HepG2 (cell line): Measurements from ENCODE around the gene BCCIP. TPM values are rescaled to one million over a fixed set of nuclear protein-coding genes. Genes with fewer than 3 reads are reported as not detected.
A peak's percentile ranks its signal among the peaks of the same experiment; 100 is the strongest.

ENCODE experiments used
- ARID2 ChIP-seq: sonication (generic); formaldehyde crosslinking; IDR thresholded peaks from 2 replicates; pipeline ENCODE4 v1.8.1; 2022; ENCODE audit warnings: mild to moderate bottlenecking, missing genetic modification reagents, borderline replicate concordance
- CEBPG ChIP-seq: IDR thresholded peaks from 2 replicates; pipeline ENCODE4 v1.6.1; 2016
- ESRRA ChIP-seq: sonication (generic); formaldehyde crosslinking; IDR thresholded peaks from 2 replicates; pipeline ENCODE4 v1.5.1; 2020; ENCODE audit warnings: mild to moderate bottlenecking, low read depth, missing genetic modification reagents
- KLF16 ChIP-seq, 2 experiments: sonication (generic) in 1 of 2; formaldehyde crosslinking in 1 of 2; IDR thresholded peaks; 2 replicates each; pipeline versions ENCODE4 v1.6.1 to v1.8.0; 2016 to 2023; ENCODE audit warnings: missing genetic modification reagents in 2 of 2, missing compliant biosample characterization in 1 of 2
- NFE2 ChIP-seq: sonication (generic); formaldehyde crosslinking; IDR thresholded peaks from 2 replicates; pipeline ENCODE4 v1.4.0; 2020; ENCODE audit warnings: missing genetic modification reagents
- NFE2L2 ChIP-seq: fragments of 150-350 bp; IDR thresholded peaks from 2 replicates; pipeline ENCODE4 v1.6.1; 2014; ENCODE audit warnings: low read length
- NFRKB ChIP-seq: fragments of 450-650 bp; IDR thresholded peaks from 2 replicates; pipeline ENCODE4 v1.6.1; 2017
- PHF21A ChIP-seq: sonication (generic); formaldehyde crosslinking; IDR thresholded peaks from 2 replicates; pipeline ENCODE4 v1.5.0; 2020; ENCODE audit warnings: mild to moderate bottlenecking, missing genetic modification reagents
- PITX1 ChIP-seq: sonication (generic); formaldehyde crosslinking; IDR thresholded peaks from 2 replicates; pipeline ENCODE4 v1.5.1; 2020; ENCODE audit warnings: mild to moderate bottlenecking, missing genetic modification reagents
- POGK ChIP-seq: sonication (generic); formaldehyde crosslinking; conservative IDR thresholded peaks from 2 replicates; pipeline ENCODE4 v1.8.0; 2022; ENCODE audit warnings: mild to moderate bottlenecking, moderate library complexity, missing genetic modification reagents
- SETDB1 ChIP-seq: sonication (generic); formaldehyde crosslinking; IDR thresholded peaks from 2 replicates; pipeline ENCODE4 v1.5.1; 2020; ENCODE audit warnings: missing genetic modification reagents, mild to moderate bottlenecking, borderline replicate concordance
- SP1 ChIP-seq, 2 experiments: fragments of 450-650 bp in 1 of 2; sonication (generic) in 1 of 2; formaldehyde crosslinking in 1 of 2; IDR thresholded peaks; 2 replicates each; pipeline versions ENCODE4 v1.4.0 to v1.6.1; 2016 to 2020; ENCODE audit warnings: missing genetic modification reagents in 1 of 2
- ZBED4 ChIP-seq: sonication (generic); formaldehyde crosslinking; IDR thresholded peaks from 2 replicates; pipeline ENCODE4 v1.4.0; 2020; ENCODE audit warnings: missing genetic modification reagents, borderline replicate concordance
- ZFP91 ChIP-seq: sonication (generic); formaldehyde crosslinking; IDR thresholded peaks from 2 replicates; pipeline ENCODE4 v1.9.0; 2022; ENCODE audit warnings: missing genetic modification reagents, mild to moderate bottlenecking, borderline replicate concordance
- ZMYM3 ChIP-seq: sonication (generic); formaldehyde crosslinking; IDR thresholded peaks from 2 replicates; pipeline ENCODE4 v1.5.1; 2020; ENCODE audit warnings: mild to moderate bottlenecking, missing genetic modification reagents
- ZNF24 ChIP-seq: fragments of 450-650 bp; IDR thresholded peaks from 2 replicates; pipeline ENCODE4 v1.6.1; 2017; ENCODE audit warnings: antibody characterized with exemption, mild to moderate bottlenecking
- ZNF558 ChIP-seq: sonication (generic); formaldehyde crosslinking; IDR thresholded peaks from 2 replicates; pipeline ENCODE4 v1.9.0; 2022; ENCODE audit warnings: mild to moderate bottlenecking, missing genetic modification reagents, borderline replicate concordance
- ZNF598 ChIP-seq: sonication (generic); formaldehyde crosslinking; IDR thresholded peaks from 2 replicates; pipeline ENCODE4 v1.5.1; 2020; ENCODE audit warnings: mild to moderate bottlenecking, missing genetic modification reagents, borderline replicate concordance
- ZNF761 ChIP-seq: sonication (generic); formaldehyde crosslinking; conservative IDR thresholded peaks from 2 replicates; pipeline ENCODE4 v1.4.0; 2020; ENCODE audit warnings: mild to moderate bottlenecking, missing genetic modification reagents
- ZNF883 ChIP-seq: sonication (generic); formaldehyde crosslinking; IDR thresholded peaks from 2 replicates; pipeline ENCODE4 v1.5.1; 2020; ENCODE audit warnings: mild to moderate bottlenecking, missing genetic modification reagents; ENCODE audit errors: not compliant biosample characterization
- ZSCAN21 ChIP-seq: sonication (generic); formaldehyde crosslinking; IDR thresholded peaks from 2 replicates; pipeline ENCODE4 v1.8.0; 2022; ENCODE audit warnings: mild to moderate bottlenecking, missing genetic modification reagents, moderate library complexity, borderline replicate concordance
- polyA plus RNA-seq, 8 experiments: library from polyadenylated mRNA; depleted of rRNA in 3 of 8; stranded (reverse) in 7 of 8; unstranded in 1 of 8; fragments of >200 nt; fragmentation: Illumina TruSeq in 4 of 8; extraction: Trizol in 4 of 8; gene quantifications; 2 replicates each; pipeline versions ENCODE4 v1.2.1 to v1.2.3, GENCODE V29; 2011 to 2016; ENCODE audit warnings: low read depth in 4 of 8, missing spikeins in 1 of 8, mixed read lengths in 1 of 8; ENCODE audit not compliant: insufficient read depth in 1 of 8
- total RNA-seq, 5 experiments: library from RNA; depleted of rRNA; stranded (reverse); fragments of >200 nt; fragmentation: Illumina TruSeq; extraction: Trizol; gene quantifications; 2 replicates each; pipeline ENCODE4 v1.2.3, GENCODE V29; 2016; ENCODE audit warnings: low read depth in 1 of 5

BCCIP gene
- total and polyA plus RNA-seq, 2 of the 13 experiments (the other 11 are each of a cell fraction or from before 2014, with no cell fraction given): 37.0 to 132 TPM

- TF ChIP-seq NFRKB: no peak
- TF ChIP-seq PHF21A (CRISPR knock-in tag): peak; percentile 95
- TF ChIP-seq ZNF761: peak; percentile 86; the same call in 1 of the 2 replicates
- TF ChIP-seq ZBED4: no peak
- TF ChIP-seq NFE2 (CRISPR knock-in tag): no peak
- no peak for TF ChIP-seq NFE2L2
- no peak for TF ChIP-seq SP1 (IDR thresholded peaks at IDR 0.05)
- TF ChIP-seq SP1 (CRISPR knock-in tag; IDR thresholded peaks at IDR 0.05): no peak; the same call in 1 of the 2 replicates
- peak; percentile 82 for TF ChIP-seq ZMYM3 (CRISPR knock-in tag)
- peak; percentile 72 for TF ChIP-seq POGK (CRISPR knock-in tag)
- peak; percentile 86; the same call in 1 of the 2 replicates for TF ChIP-seq ZSCAN21
- peak; percentile 91 for TF ChIP-seq ZFP91 (CRISPR knock-in tag)
- TF ChIP-seq KLF16 (CRISPR knock-in tag; IDR thresholded peaks at IDR 0.05): peak in 1 of 2 experiments; percentile 89; a peak in 2 of 4 replicates
- no peak for TF ChIP-seq ZNF24
- peak; percentile 99 for TF ChIP-seq CEBPG (CRISPR knock-in tag)
- TF ChIP-seq ZNF883: no peak
- TF ChIP-seq ESRRA (CRISPR knock-in tag): no peak
- peak; percentile 95 for TF ChIP-seq PITX1
- no peak for TF ChIP-seq SETDB1 (CRISPR knock-in tag)
- no peak for TF ChIP-seq ZNF598 (CRISPR knock-in tag)
- no peak for TF ChIP-seq ARID2 (CRISPR knock-in tag)
- TF ChIP-seq ZNF558 (CRISPR knock-in tag): peak; percentile 27; the same call in 1 of the 2 replicates
Measured at GRCh38 chr10:125792342-125793300, 30.7 kb upstream of the BCCIP start (continued).
